Fibroblast of lung (primary cell): Measurements from ENCODE around the gene SOX9. TPM values are rescaled to one million over a fixed set of nuclear protein-coding genes. Genes with fewer than 3 reads are reported as not detected.
"Not testable (repeated sequence)": the region's sequence is repeated elsewhere in the genome, so short reads cannot be mapped to it uniquely, and the experiment has no call there.

ENCODE experiments used
- DNase-seq, 2 donors: peaks; one replicate each; pipeline versions ENCODE4 v3.0.0 to v3.0.0-alpha.2; 2010; ENCODE audit warnings: low read depth in 2 of 2
- H2AFZ ChIP-seq: 2 replicates; pipeline ENCODE4 v1.5.1; 2012; ENCODE audit warnings: low read length, control low read depth, inconsistent platforms
- H3K27ac ChIP-seq: 2 replicates; pipeline ENCODE4 v1.5.1; 2011; ENCODE audit warnings: low read length, control low read depth; ENCODE audit not compliant: insufficient read depth
- H3K27me3 ChIP-seq: 2 replicates; pipeline ENCODE4 v1.5.1; 2011; ENCODE audit warnings: mild to moderate bottlenecking, low read length; ENCODE audit not compliant: control insufficient read depth, insufficient read depth
- H3K36me3 ChIP-seq: 2 replicates; pipeline ENCODE4 v1.5.1; 2011; ENCODE audit warnings: low read length; ENCODE audit not compliant: control insufficient read depth, insufficient read depth
- H3K4me1 ChIP-seq: 2 replicates; pipeline ENCODE4 v1.5.1; 2011; ENCODE audit warnings: low read length; ENCODE audit not compliant: control insufficient read depth, insufficient read depth; ENCODE audit errors: extremely low read depth
- H3K4me2 ChIP-seq: 2 replicates; pipeline ENCODE4 v1.5.1; 2011; ENCODE audit warnings: low read length, control low read depth; ENCODE audit not compliant: insufficient read depth; ENCODE audit errors: extremely low read depth
- H3K4me3 ChIP-seq, 4 experiments: fragments of 200-600 bp in 1 of 4; sonication (generic) in 1 of 4; replicated peaks in 1 of 4; 2 replicates each; pipeline ENCODE4 v1.5.1; 2011 to 2016; ENCODE audit warnings: low read length in 4 of 4, low read depth in 3 of 4, mild to moderate bottlenecking in 3 of 4, control low read depth in 2 of 4, inconsistent platforms in 1 of 4, mixed read lengths in 1 of 4; ENCODE audit not compliant: insufficient read depth in 1 of 4; ENCODE audit errors: control extremely low read depth in 1 of 4
- H3K79me2 ChIP-seq: 2 replicates; pipeline ENCODE4 v1.5.1; 2012; ENCODE audit warnings: mild to moderate bottlenecking, low read length, inconsistent platforms; ENCODE audit not compliant: control insufficient read depth, insufficient read depth
- H3K9ac ChIP-seq: 2 replicates; pipeline ENCODE4 v1.5.1; 2011; ENCODE audit warnings: mild to moderate bottlenecking, low read length, control low read depth; ENCODE audit not compliant: insufficient read depth
- H3K9me3 ChIP-seq: 2 replicates; pipeline ENCODE4 v1.5.1; 2012; ENCODE audit warnings: low read depth, low read length; ENCODE audit not compliant: control insufficient read depth, insufficient read depth
- H4K20me1 ChIP-seq: 2 replicates; pipeline ENCODE4 v1.5.1; 2011; ENCODE audit warnings: low read length; ENCODE audit not compliant: control insufficient read depth, insufficient read depth; ENCODE audit errors: extremely low read depth
- CTCF ChIP-seq, 2 donors: IDR thresholded peaks in 1 of 2; conservative IDR thresholded peaks in 1 of 2; 1 replicate in 1 of 2; 2 replicates in 1 of 2; pipeline ENCODE4 v1.5.1; 2011 to 2012; ENCODE audit warnings: low read length in 2 of 2, control low read depth in 1 of 2, inconsistent platforms in 1 of 2, low read depth in 1 of 2, mild to moderate bottlenecking in 1 of 2
- EZH2 ChIP-seq: IDR thresholded peaks from 2 replicates; pipeline ENCODE4 v1.5.1; 2012; ENCODE audit warnings: low read length, control low read depth, mild to moderate bottlenecking; ENCODE audit errors: missing control alignments
- polyA plus RNA-seq, 2 donors: library from polyadenylated mRNA; depleted of rRNA in 1 of 2; stranded (reverse) in 1 of 2; unstranded in 1 of 2; fragments of >200 nt; gene quantifications; 2 replicates each; pipeline ENCODE4 v1.2.1, GENCODE V29; 2011 to 2012; ENCODE audit warnings: missing spikeins in 1 of 2
- total RNA-seq: library from RNA; depleted of rRNA; stranded (reverse); fragments of >200 nt; gene quantifications from 2 replicates; pipeline ENCODE4 v1.2.1, GENCODE V29; 2014

SOX9 gene
- total and polyA plus RNA-seq, 2 donors (not counting 1 experiment from before 2014, with no cell fraction given), result 3.1 to 5.4 TPM

- TF ChIP-seq EZH2 (no peak), CTCF (conservative IDR thresholded peaks at IDR 0.05 in 1 of 2, IDR thresholded peaks at IDR 0.05 in 1 of 2; ENCODE audit: low read depth in 1 of 2, low read length in 2 of 2) (no peak)
Observed at GRCh38 chr17:72141336-72141735, 20.5 kb downstream of the SOX9 start.

GRCh38 chr17:72142097-72142496, 21.3 kb downstream of the SOX9 start:
- H3K9me3 ChIP-seq, H2AFZ ChIP-seq, H3K27ac ChIP-seq, H3K9ac ChIP-seq, H3K4me1 ChIP-seq, H3K79me2 ChIP-seq, DNase-seq, H3K4me2 ChIP-seq, H3K36me3 ChIP-seq, H3K4me3 ChIP-seq, H3K27me3 ChIP-seq, H4K20me1 ChIP-seq: not testable (repeated sequence)

More at GRCh38 chr17:72141336-72141735, 20.5 kb downstream of the SOX9 start:
- no peak overlapping the region for H3K9ac ChIP-seq
- no peaks in the 10 kb centered on the region for H3K79me2 ChIP-seq
- no peak overlapping the region for H3K4me3 ChIP-seq
- DNase-seq, result no peak
- H3K36me3 ChIP-seq, result no peaks in the 10 kb centered on the region
- H4K20me1 ChIP-seq, result no peaks in the 10 kb centered on the region
- H3K9me3 ChIP-seq, result no peaks in the 10 kb centered on the region
- peaks cover 2% of the 10 kb centered on the region for H3K27me3 ChIP-seq
- H2AFZ ChIP-seq, result no peak overlapping the region
- H3K27ac ChIP-seq, result no peak overlapping the region
- H3K4me1 ChIP-seq, result peaks cover 2% of the 10 kb centered on the region
- H3K4me2 ChIP-seq, result no peak overlapping the region

GRCh38 chr17:72142614-72143013, 21.8 kb downstream of the SOX9 start:
- Histone ChIP-seq H3K27ac (no peak overlapping the region), H3K4me1 (no peaks in the 10 kb centered on the region), H3K9me3 (no peaks in the 10 kb centered on the region), H2AFZ (no peak overlapping the region), H3K79me2 (no peaks in the 10 kb centered on the region), H3K4me3 (no peak overlapping the region), H3K36me3 (no peaks in the 10 kb centered on the region), H4K20me1 (no peaks in the 10 kb centered on the region), H3K4me2 (no peak overlapping the region), H3K9ac (no peak overlapping the region), H3K27me3 (peaks cover 2% of the 10 kb centered on the region)
- TF ChIP-seq EZH2, result no peak
- TF ChIP-seq CTCF (conservative IDR thresholded peaks at IDR 0.05 in 1 of 2, IDR thresholded peaks at IDR 0.05 in 1 of 2; ENCODE audit: low read depth in 1 of 2, low read length in 2 of 2), result no peak
- DNase-seq, result no peak
